NCI-H2081 treated with DMSO at 0.1 percent for 48 hours (cell line): ENCODE measurements around the gene SLC17A9.

Experiments
- DNase-seq: peaks from one replicate; lab custom pipeline; 2025; lab: John Stamatoyannopoulos, UW

Gene SLC17A9

GRCh38 chr20:62938105-62938888 lies 14.2 kb upstream of the SLC17A9 start, which contains the start of gene GID8:
GID8 (plus strand) TSS chr20:62938147; CDS start chr20:62941503, 3,356 bp downstream.
- no peak for DNase-seq

GRCh38 chr20:62940875-62941274 lies 11.6 kb upstream of the SLC17A9 start:
- no peak for DNase-seq

DNA sequence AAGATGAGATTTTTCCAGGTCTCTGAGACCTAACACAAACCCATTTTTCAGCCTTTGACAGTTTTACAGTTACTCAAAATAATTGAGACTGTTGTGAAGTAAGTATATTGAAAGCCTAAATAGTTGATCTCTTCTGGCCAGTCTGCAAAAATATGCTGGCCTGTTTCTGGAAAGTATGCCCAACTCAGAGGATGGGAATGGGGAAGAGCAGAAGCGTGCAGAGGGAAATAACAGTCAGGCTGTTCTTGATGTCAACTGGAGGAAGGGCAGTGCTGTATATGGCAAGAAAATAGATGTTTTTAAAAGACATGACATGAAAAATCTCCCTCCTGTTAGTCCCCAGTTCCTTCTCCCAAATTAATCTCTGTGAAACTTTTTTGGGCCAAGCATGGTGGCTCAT lies 10.7 kb upstream of the SLC17A9 start:
- no peak for DNase-seq

DNA sequence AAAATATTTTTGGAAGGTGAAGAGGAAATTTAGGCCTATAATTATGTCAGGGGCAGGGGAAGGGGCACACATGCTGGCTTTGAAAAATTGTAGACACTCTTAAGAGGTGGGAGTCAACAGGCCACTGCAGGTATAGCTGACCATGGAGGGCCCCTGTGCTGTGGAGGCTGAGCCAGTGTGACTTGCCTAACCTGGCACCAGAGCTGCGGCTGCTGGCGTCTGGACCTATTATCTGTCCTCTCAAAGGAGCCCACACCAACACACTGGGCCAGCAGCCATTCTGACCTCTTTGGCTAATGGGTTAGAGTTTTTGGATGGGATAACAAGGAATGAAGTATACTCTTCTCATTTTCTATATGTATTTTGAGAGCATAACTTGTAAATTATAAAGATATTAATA lies 10.1 kb upstream of the SLC17A9 start:
- DNase-seq = no peak

DNA sequence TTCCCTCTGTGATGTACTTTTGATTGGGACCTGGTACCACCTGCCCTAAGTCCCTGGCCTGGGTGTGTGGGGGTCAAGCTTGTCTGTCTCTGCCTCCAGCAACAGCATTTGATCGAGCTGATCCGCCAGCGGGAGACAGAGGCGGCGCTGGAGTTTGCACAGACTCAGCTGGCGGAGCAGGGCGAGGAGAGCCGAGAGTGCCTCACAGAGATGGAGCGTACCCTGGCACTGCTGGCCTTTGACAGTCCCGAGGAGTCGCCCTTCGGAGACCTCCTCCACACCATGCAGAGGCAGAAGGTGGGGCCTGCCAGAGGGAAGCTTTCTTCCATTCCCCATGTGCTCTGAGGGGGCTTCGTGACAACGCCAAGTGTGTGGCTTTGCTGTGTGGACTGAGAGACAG lies 9.1 kb upstream of the SLC17A9 start:
- no peak for DNase-seq

DNA sequence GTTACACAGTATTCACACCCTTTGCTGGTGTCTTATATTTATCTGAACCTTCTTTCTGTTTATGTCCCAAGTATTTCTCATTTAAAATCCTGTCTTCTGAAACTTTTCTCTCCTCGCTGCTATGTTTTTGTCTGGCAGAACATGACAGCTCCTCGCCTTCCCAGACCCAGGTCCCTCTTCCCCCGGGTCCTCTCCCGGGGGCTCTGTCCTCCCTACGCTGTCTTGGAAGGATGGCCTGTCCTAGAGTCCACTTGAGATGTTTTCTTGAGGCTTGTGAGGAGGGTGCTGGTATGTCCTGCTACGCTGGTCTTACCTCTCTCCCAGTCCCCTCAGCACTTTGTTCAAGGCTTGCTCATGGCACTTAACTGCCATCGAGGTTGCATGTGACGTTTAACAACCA lies 8.3 kb upstream of the SLC17A9 start:
- DNase-seq = no peak

DNA sequence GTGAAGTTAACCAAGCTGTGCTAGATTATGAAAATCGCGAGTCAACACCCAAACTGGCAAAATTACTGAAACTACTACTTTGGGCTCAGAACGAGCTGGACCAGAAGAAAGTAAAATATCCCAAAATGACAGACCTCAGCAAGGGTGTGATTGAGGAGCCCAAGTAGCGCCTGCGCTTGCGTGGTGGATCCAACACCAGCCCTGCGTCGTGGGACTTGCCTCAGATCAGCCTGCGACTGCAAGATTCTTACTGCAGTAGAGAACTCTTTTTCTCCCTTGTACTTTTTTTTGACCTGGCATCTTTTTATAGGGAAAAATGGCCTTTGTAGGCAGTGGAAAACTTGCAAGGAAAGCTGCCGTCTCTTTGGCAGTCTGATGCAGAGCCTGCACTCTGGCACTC lies 7.8 kb upstream of the SLC17A9 start:
- no peak for DNase-seq

DNA sequence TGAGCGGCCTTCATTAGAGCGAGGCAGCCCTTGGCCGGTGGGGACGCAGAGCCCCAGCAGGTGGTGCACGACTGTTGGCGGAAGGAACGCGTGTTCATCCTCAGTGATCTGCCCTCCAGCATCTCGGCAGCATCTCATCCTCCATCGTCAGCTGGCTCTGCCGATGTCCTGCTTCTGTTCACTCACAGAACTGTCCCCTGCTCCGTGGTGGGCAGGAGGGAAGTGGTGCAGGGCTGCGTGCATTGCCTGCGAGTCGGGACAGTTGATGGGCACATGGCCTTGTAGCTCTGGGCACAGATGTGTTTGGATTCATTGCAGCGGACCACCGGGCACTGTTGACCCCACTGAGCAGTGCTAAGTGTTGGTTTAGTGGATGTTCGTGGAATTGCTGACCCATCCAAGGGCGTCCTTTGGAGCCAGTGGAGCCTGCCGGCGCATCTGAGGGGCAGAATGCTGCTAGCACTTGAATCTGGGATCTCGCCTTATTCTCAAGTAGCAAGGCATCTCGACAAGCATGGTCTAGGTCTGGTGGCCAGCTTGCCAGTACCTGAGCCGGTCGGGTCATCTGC lies 6.7 kb upstream of the SLC17A9 start:
- no peak for DNase-seq

DNA sequence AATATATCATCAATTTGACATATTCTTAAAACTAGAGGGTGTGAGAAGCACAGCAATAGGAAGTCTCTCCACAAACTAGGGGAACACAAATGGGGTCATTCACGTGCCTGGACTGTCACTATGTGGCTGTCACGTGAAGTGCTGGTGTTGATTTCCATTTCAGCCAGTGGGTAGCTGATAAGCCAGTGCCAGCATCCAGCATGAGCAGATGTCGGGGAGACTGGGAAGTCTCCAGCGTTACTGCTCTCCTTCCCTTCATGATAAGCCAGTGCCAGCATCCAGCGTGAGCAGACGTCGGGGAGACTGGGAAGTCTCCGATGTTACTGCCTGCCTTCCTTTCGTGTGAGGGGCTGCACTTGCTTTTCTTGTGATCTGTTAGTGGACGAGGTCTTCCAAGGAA lies 5.6 kb upstream of the SLC17A9 start:
- DNase-seq = no peak

DNA sequence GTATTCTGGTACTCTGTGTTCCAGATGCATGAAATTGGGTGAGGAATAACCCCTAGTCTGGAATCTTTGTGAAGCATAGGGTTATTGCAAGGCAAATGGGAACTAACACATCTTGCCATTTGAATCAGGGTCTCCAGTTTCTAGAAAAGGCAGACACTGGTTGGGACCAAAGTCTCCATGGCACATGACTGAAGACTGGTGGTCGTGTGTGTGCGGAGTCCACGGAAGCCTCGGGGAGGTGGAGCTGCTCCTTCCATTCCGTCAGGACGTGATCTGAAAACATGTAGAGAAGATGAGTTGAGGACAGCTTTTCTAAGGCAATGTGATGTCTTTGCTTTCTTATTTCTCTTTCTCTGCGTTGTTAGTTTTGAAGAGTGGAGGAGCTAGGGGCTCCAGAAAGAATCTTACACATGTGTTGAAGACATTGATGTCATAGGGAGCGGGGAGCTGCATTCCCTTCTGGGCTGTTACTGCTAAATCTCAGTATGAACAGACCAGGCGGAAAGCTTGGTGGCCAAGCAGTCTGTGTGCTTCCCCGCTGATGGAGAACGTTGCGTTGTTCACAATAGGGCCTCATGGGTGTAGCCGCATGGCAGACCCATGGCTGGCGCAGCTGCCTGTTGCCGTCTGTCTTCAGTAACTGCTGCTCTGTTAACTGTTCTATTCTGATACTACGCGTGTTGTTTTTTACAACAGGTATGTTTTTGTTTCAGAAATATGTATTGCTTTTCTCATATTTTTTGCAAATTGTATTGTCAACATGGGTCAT lies 4.8 kb upstream of the SLC17A9 start:
- DNase-seq = no peak

- DNase-seq = no peak
These were observed 3.2 kb upstream of the SLC17A9 start for GRCh38 chr20:62949153-62949821.

DNA sequence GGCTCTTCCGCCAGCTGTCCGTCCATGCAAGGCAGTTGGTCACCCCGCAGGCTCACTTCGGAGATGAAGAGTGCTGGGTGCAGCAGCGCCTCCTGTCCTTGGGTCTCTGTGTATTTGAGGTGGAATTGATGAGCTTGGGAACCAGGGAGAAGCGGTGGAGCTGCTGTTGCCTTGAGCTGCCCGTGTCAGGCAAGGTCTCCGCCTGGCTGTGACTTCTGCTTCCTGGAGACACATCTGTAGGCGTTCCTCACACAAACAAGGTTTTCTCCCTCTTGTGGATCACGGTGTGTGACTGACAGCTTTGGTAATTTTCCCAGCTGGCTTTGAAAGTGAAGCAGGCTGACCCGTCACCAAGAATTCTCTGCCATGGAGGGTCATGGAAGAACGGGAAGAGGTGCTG lies 2.5 kb upstream of the SLC17A9 start:
- no peak for DNase-seq

DNA sequence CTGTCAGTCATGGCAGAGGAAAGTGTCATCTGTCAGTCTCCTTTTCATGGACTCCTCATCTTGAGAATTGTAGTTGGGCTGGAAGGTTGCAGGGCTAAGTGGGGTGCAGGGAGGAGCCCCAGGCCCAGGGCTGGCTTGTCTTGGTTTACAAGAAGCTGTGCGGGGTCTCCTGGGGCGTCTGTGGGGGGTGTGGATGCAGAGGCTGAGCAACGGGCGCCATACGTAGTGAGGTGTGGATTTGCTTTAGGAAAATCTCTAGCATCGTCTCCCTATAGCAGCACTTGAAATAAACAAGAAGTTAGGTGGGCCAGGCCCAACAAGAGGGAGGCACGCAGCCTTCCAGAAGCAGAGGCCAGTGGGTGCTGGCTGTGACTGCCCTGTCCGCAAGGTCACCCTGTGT lies 1.8 kb upstream of the SLC17A9 start:
- no peak for DNase-seq

GRCh38 chr20:62951143-62951895 lies 1.2 kb upstream of the SLC17A9 start:
- DNase-seq = no peak

DNA sequence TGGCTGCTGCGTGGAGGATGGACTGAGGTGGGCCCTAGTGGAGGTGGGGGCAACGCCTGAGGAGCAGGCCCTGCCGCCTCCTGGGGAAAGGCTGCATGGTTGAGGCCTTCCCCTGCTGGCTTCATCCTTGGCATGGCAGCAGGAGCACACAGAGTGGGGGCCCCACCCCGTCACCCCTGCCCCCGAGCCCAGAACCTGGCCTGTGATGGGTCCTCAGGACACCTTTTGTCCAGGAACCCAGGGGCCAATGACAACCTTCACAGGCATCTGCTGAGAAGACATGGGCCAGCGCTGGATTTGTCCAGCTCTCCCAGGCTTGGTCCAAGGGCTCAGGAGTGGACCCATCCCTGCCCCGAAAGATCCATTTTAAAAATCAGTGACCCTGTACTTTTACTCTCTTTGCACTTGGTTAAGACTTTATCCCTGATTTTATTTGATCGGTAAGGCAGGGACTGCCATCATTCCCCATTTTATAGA lies 575 bp upstream of the SLC17A9 start:
- no peak for DNase-seq

GRCh38 chr20:62952968-62953838 lies 694 bp downstream of the SLC17A9 start:
- no peak for DNase-seq

- no peak for DNase-seq
These were observed 1.6 kb downstream of the SLC17A9 start for GRCh38 chr20:62953839-62954703.

GRCh38 chr20:62955519-62956386 lies 3.2 kb downstream of the SLC17A9 start:
- no peak for DNase-seq
